ENCODE measurements around the gene HS6ST2.

- no peak for TF ChIP-seq TAF1 (IDR thresholded peaks at IDR 0.05; ENCODE audit: borderline replicate concordance, low read depth, low read length)
- TF ChIP-seq ZBTB40 (IDR thresholded peaks at IDR 0.05; ENCODE audit: borderline replicate concordance) = no peak
Measured at GRCh38 chrX:133005042-133005441, 46.6 kb upstream of the HS6ST2 start.

Measured in GM12878 (cell line).